GM12892 (cell line): ENCODE measurements around the gene NAA16.

Experiments
- POLR2A ChIP-seq: IDR thresholded peaks from 2 replicates; pipeline ENCODE4 v1.6.1; 2011; ENCODE audit warnings: low read depth, low read length, control low read depth
- POLR2AphosphoS5 ChIP-seq: IDR thresholded peaks from 2 replicates; pipeline ENCODE4 v1.6.1; 2011; ENCODE audit warnings: low read depth, low read length, control low read depth

DNA sequence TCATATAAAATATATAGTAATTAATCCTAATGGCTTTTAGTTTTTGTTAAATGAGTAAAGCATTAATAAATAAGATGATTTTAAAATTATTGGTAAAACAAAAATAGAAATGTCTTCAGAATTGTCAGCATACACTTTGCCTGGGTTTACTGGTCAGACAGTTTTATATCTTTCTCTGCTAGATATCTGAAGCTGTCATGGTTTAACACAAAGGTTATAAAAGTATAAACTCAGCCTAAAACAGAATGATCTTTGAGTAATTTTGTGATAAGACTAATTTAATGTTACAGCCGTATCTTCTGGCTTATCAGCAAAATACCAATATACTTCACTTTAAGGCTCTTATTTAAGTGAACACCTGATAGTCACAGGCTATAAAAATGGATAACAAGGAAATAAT is 17.8 kb upstream of the NAA16 start:
- TF ChIP-seq POLR2AphosphoS5: no peak
- no peak for TF ChIP-seq POLR2A
